MM.1S (cell line): ENCODE results near the gene NCS1.

Experiments
- DNase-seq: peaks from one replicate; pipeline ENCODE4 v3.0.0-alpha.2; 2015
- H2AFZ ChIP-seq: fragments of 300-600 bp; sonication (generic); 2 replicates; pipeline ENCODE4 v1.6.0; 2016; ENCODE audit warnings: antibody characterized with exemption, low read length
- H3F3A ChIP-seq: fragments of 300-600 bp; sonication (generic); 2 replicates; pipeline ENCODE4 v1.6.1; 2016; ENCODE audit warnings: mild to moderate bottlenecking, antibody characterized with exemption, low read length, moderate library complexity, mixed read lengths; ENCODE audit not compliant: insufficient read depth
- H3K27ac ChIP-seq: fragments of 300-600 bp; sonication (generic); 2 replicates; pipeline ENCODE4 v1.5.1; 2016; ENCODE audit warnings: mild to moderate bottlenecking, low read length
- H3K27me3 ChIP-seq: fragments of 300-600 bp; sonication (generic); replicated peaks from 2 replicates; pipeline ENCODE4 v1.6.0; 2016; ENCODE audit warnings: low read length; ENCODE audit not compliant: insufficient read depth
- H3K36me3 ChIP-seq: fragments of 300-600 bp; sonication (generic); replicated peaks from 2 replicates; pipeline ENCODE4 v1.6.1; 2016; ENCODE audit warnings: mild to moderate bottlenecking, low read length, mixed read lengths; ENCODE audit not compliant: insufficient read depth
- H3K4me1 ChIP-seq: fragments of 300-600 bp; sonication (generic); 2 replicates; pipeline ENCODE4 v1.6.1; 2016; ENCODE audit warnings: low read length, mixed read lengths
- H3K4me2 ChIP-seq: fragments of 300-600 bp; sonication (generic); 2 replicates; pipeline ENCODE4 v1.6.0; 2016; ENCODE audit warnings: low read depth, low read length
- H3K4me3 ChIP-seq: fragments of 300-600 bp; sonication (generic); 2 replicates; pipeline ENCODE4 v1.5.1; 2016; ENCODE audit warnings: low read length, mixed read lengths
- H3K79me2 ChIP-seq: fragments of 300-600 bp; sonication (generic); 2 replicates; pipeline ENCODE4 v1.6.1; 2016; ENCODE audit warnings: mixed run types, low read length, mixed read lengths
- H3K9ac ChIP-seq: fragments of 300-600 bp; sonication (generic); 2 replicates; pipeline ENCODE4 v1.6.1; 2016; ENCODE audit warnings: low read length, mixed read lengths
- H3K9me2 ChIP-seq: fragments of 300-600 bp; sonication (generic); replicated peaks from 2 replicates; pipeline ENCODE4 v1.6.1; 2016; ENCODE audit warnings: mild to moderate bottlenecking, low read length, mixed read lengths; ENCODE audit not compliant: insufficient read depth
- H3K9me3 ChIP-seq: fragments of 300-600 bp; sonication (generic); replicated peaks from 2 replicates; pipeline ENCODE4 v1.6.1; 2016; ENCODE audit warnings: mild to moderate bottlenecking, low read length, mixed read lengths; ENCODE audit not compliant: insufficient read depth
- H4K20me1 ChIP-seq: fragments of 300-600 bp; sonication (generic); 2 replicates; pipeline ENCODE4 v1.6.1; 2016; ENCODE audit warnings: mild to moderate bottlenecking, low read length, moderate library complexity, mixed read lengths; ENCODE audit not compliant: insufficient read depth
- CTCF ChIP-seq: fragments of 300-600 bp; sonication (generic); IDR thresholded peaks from 2 replicates; pipeline ENCODE4 v1.5.1; 2016; ENCODE audit warnings: antibody characterized with exemption, low read length, mixed read lengths
- EZH2 ChIP-seq: fragments of 300-600 bp; sonication (generic); optimal IDR thresholded peaks from 2 replicates; pipeline ENCODE3; 2017; ENCODE audit warnings: low read depth, mild to moderate bottlenecking, antibody characterized with exemption, low read length, mixed read lengths
- EZH2phosphoT487 ChIP-seq: fragments of 300-600 bp; sonication (generic); IDR thresholded peaks from 2 replicates; pipeline ENCODE4 v1.6.1; 2018; ENCODE audit warnings: antibody characterized with exemption, low read length

NCS1 gene

GRCh38 chr9:130158001-130158400 is 14.2 kb upstream of the NCS1 start:
- Histone ChIP-seq H3K4me2 (no peak overlapping the region), H4K20me1 (no peaks in the 10 kb centered on the region), H3K36me3 (no peaks in the 10 kb centered on the region), H3K79me2 (no peaks in the 10 kb centered on the region), H3F3A (no peaks in the 10 kb centered on the region), H3K4me3 (no peak overlapping the region), H3K9ac (no peak overlapping the region), H3K27ac (no peak overlapping the region), H3K9me3 (no peaks in the 10 kb centered on the region), H2AFZ (no peak overlapping the region), H3K9me2 (no peaks in the 10 kb centered on the region), H3K4me1 (no peaks in the 10 kb centered on the region), H3K27me3 (peaks cover 90% of the 10 kb centered on the region)
- no peak for TF ChIP-seq EZH2phosphoT487
- no peak for TF ChIP-seq EZH2
- no peak for TF ChIP-seq CTCF
- DNase-seq, result no peak

- Histone ChIP-seq H3K4me2 (no peak overlapping the region), H3K79me2 (no peaks in the 10 kb centered on the region), H3K27ac (no peak overlapping the region), H3F3A (no peaks in the 10 kb centered on the region), H3K4me3 (no peak overlapping the region), H3K9ac (no peak overlapping the region), H3K9me2 (no peaks in the 10 kb centered on the region), H3K36me3 (no peaks in the 10 kb centered on the region), H3K4me1 (no peaks in the 10 kb centered on the region), H3K9me3 (no peaks in the 10 kb centered on the region), H2AFZ (no peak overlapping the region), H4K20me1 (no peaks in the 10 kb centered on the region), H3K27me3 (peaks cover 90% of the 10 kb centered on the region)
- no peak for DNase-seq
- TF ChIP-seq EZH2phosphoT487 (no peak), EZH2 (no peak), CTCF (no peak)
These were observed 13.1 kb upstream of the NCS1 start for GRCh38 chr9:130159057-130159456.

GRCh38 chr9:130159915-130160670 is 12.1 kb upstream of the NCS1 start:
- no peaks in the 10 kb centered on the region for H3F3A ChIP-seq
- no peaks in the 10 kb centered on the region for H3K36me3 ChIP-seq
- no peak overlapping the region for H2AFZ ChIP-seq
- DNase-seq, result no peak
- no peaks in the 10 kb centered on the region for H3K4me1 ChIP-seq
- H3K27ac ChIP-seq, result no peak overlapping the region
- H3K9me3 ChIP-seq, result no peaks in the 10 kb centered on the region
- H3K27me3 ChIP-seq, result peaks cover 92% of the 10 kb centered on the region
- no peaks in the 10 kb centered on the region for H3K9me2 ChIP-seq
- H4K20me1 ChIP-seq, result no peaks in the 10 kb centered on the region
- H3K4me2 ChIP-seq, result no peak overlapping the region
- TF ChIP-seq CTCF, result no peak
- TF ChIP-seq EZH2, result no peak
- no peak for TF ChIP-seq EZH2phosphoT487
- H3K9ac ChIP-seq, result no peak overlapping the region
- H3K79me2 ChIP-seq, result no peaks in the 10 kb centered on the region
- H3K4me3 ChIP-seq, result no peak overlapping the region
